ENCODE data around the gene NTNG1. TPM values are rescaled to one million over a fixed set of nuclear protein-coding genes. Genes with fewer than 3 reads are reported as not detected.

Gene NTNG1
- total and polyA plus RNA-seq, 10 of the 15 experiments (the other 5 are each of a cell fraction or from before 2014, with no cell fraction given), result 0.18 to 2.3 (median 1.1) TPM; not detected in 1

GRCh38 chr1:107499139-107499744 lies 358.4 kb downstream of the NTNG1 start (continued):
- no peak for TF ChIP-seq CEBPZ (IDR thresholded peaks at IDR 0.05; ENCODE audit: low read depth, low read length)
- no peak for TF ChIP-seq SP1 (IDR thresholded peaks at IDR 0.05; ENCODE audit: low read depth, low read length)
- TF ChIP-seq RBBP5 (conservative IDR thresholded peaks at IDR 0.05), result no peak
- TF ChIP-seq SUPT20H (IDR thresholded peaks at IDR 0.05; ENCODE audit: borderline replicate concordance, control insufficient read depth, low read depth, low read length), result no peak
- TF ChIP-seq NFIC (IDR thresholded peaks at IDR 0.05; ENCODE audit: low read depth, low read length), result peak; percentile 60
- no peak for TF ChIP-seq KAT2A (conservative IDR thresholded peaks at IDR 0.05; ENCODE audit: control insufficient read depth, low read depth, low read length)
- peak; percentile 46; the same call in 1 of the 2 replicates for TF ChIP-seq BCL11A (IDR thresholded peaks at IDR 0.05; ENCODE audit: low read depth, low read length)
- no peak for TF ChIP-seq SIN3A (IDR thresholded peaks at IDR 0.05; ENCODE audit: low read depth, low read length)
- TF ChIP-seq MYB (IDR thresholded peaks at IDR 0.05; ENCODE audit: borderline replicate concordance, low read depth, low read length), result no peak
- peak; percentile 24; the same call in 1 of the 2 replicates for TF ChIP-seq DPF2 (IDR thresholded peaks at IDR 0.05)
- no peak for TF ChIP-seq BRCA1 (IDR thresholded peaks at IDR 0.05; ENCODE audit: low read depth, low read length)
- TF ChIP-seq SUZ12 (IDR thresholded peaks at IDR 0.05; ENCODE audit: unreplicated experiment), result no peak
- no peak for TF ChIP-seq ZSCAN29 (IDR thresholded peaks at IDR 0.05)
- TF ChIP-seq YY1 (IDR thresholded peaks at IDR 0.05; ENCODE audit: low read depth, low read length), result 0 out of 2 replicates have a peak, but pooled peaks have one; percentile 13
- no peak for TF ChIP-seq ZBTB33 (IDR thresholded peaks at IDR 0.05)
- TF ChIP-seq PAX5 (IDR thresholded peaks at IDR 0.05; ENCODE audit: borderline replicate concordance, low read depth, low read length), result peak; percentile 57; the same call in 1 of the 2 replicates
- TF ChIP-seq IRF4 (IDR thresholded peaks at IDR 0.05; ENCODE audit: low read depth, low read length), result peak; percentile 62; the same call in 1 of the 2 replicates
- peak; percentile 94 for TF ChIP-seq RAD51 (IDR thresholded peaks at IDR 0.05)
- no peak for TF ChIP-seq PML (IDR thresholded peaks at IDR 0.05; ENCODE audit: low read length)
- no peak for TF ChIP-seq EGR1 (IDR thresholded peaks at IDR 0.05; ENCODE audit: borderline replicate concordance in 1 of 2, low read depth in 2 of 2, low read length in 2 of 2)
- TF ChIP-seq CBFB (IDR thresholded peaks at IDR 0.05; ENCODE audit: low read depth), result no peak
- peak; percentile 52; the same call in 1 of the 2 replicates for TF ChIP-seq MLLT1 (IDR thresholded peaks at IDR 0.05)
- no peak for TF ChIP-seq IRF3 (IDR thresholded peaks at IDR 0.05)
- 0 out of 2 replicates have a peak, but pooled peaks have one; percentile 32 for TF ChIP-seq CREB1 (IDR thresholded peaks at IDR 0.05; ENCODE audit: low read depth)
